NCI-H2081 (cell line): ENCODE results near the gene RNF149.
"Not testable (repeated sequence)": the region's sequence is repeated elsewhere in the genome, so short reads cannot be mapped to it uniquely, and the experiment has no call there.

Source experiments
- DNase-seq, 2 experiments: peaks; one replicate each; lab custom pipeline; 2025; lab: John Stamatoyannopoulos, UW

RNF149 gene

DNA sequence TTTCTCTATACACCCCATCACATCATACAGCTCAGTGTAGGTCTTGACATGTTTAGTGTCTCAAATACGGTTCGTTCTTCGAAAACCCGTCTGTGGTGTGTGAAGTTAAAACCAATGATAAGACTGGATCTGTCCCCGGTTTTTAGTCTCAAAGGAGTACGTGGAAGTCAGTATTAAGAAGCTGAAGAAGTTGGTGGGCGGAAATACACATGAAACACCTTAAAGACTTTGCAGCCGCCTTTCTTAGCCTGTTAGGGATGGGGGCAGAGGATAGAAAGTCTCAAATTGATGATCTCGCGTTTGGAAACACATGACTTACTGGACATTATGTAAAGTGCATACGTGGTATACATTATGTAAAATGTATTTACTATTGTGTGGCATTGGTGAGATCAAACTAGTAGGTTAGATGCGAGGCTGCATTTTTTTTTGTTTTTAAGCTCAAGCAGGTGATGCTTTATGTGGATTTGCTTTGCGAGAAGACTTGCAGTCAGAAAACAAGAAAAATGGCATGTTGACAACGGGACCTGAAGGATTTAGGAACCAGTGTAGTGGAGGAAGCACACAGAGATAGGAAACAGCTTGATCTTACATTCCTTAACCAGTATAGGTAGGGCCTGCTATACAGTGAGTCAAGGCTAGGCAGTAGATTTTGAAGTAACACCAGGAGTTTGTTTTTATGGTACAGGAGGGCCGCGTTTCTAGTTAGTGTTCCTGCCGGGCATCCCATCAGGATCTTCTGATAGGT lies 54.6 kb downstream of the RNF149 start:
- DNase-seq = no peak

DNA sequence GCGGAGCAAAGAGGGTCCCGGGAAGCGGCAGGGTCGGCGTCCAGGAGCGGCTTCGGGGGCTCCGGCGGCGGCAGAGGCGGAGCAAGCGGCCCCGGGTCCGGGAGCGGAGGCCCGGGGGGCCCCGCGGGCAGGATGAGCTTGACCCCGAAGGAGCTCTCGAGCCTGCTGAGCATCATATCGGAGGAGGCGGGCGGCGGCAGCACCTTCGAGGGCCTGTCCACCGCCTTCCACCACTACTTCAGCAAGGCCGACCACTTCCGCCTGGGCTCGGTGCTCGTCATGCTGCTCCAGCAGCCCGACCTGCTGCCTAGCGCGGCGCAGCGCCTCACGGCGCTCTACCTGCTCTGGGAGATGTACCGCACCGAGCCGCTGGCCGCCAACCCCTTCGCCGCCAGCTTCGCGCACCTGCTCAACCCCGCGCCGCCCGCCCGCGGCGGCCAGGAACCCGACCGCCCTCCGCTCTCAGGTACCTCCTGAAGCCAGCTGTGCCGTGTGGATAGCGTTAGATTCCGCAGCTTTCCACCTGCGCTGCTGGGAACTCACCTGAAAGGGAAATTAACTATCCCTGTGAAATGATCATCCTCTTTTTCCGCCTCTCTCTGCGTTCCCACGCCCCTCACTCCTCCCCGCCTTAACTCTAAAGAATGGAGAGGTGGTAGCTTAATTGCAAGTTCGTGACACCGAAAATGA lies 55.3 kb downstream of the RNF149 start:
- peak; percentile 28 to 53 for DNase-seq

- peak; percentile 96 to 98 for DNase-seq
Measured at GRCh38 chr2:101252408-101253012, 56.0 kb downstream of the RNF149 start, which contains the start of gene CNOT11. Gene CNOT11 (plus strand): TSS chr2:101252886. CDS start chr2:101252965, 79 bp downstream.

DNA sequence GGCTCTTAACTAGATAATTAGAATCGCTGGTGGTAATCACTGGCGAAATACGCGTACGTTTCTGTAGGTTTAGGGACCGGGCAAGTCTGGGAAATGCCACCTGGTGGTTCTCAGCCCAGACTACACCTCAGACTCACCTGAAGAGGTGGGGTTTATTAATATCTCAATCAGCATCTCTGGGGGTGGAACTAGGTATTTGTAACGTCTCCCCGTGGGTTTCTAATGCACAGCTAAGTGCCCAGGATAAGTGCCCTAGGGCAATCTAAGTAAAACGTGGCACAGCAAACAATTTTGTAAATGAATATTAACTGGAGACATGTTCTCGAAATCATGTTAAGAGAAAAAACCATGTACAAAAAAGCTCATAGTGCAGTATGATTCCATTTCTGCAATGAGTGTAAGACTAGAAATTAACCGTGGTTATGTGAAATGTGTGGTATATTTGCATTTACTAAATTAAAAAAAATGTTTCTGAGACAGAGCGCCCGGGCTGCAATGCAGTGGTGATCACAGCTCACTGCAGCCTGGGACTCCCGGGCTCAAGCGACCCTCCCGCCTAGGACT lies 56.6 kb downstream of the RNF149 start:
- peak; percentile 58 to 72 for DNase-seq

GRCh38 chr2:101251246-101251781 lies 57.2 kb downstream of the RNF149 start:
- not testable (repeated sequence) for DNase-seq

- DNase-seq = no peak
Measured at GRCh38 chr2:101249826-101250225, 58.7 kb downstream of the RNF149 start.

DNA sequence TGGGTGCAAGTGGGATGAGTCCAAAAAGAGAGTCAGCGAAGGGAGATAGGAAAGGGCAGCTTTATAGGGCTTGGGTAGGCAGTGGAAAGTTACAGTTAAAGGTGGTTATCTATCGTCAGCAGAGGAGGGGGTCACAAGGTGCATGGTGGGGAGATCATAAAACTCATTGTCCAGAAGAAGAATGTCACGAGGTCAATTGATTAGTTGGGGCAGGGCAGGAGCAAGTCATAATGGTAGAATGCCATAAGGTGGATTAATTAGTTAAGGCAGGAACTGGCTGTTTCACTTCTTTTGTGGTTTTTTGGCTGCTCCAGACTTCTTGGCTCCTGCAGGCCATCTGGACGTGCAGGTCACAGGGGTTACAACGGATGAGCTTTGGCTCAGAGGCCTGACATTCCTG lies 59.7 kb downstream of the RNF149 start:
- not testable (repeated sequence) for DNase-seq

- DNase-seq = not testable (repeated sequence)
Measured at GRCh38 chr2:101245468-101245867, 63.0 kb downstream of the RNF149 start.

GRCh38 chr2:101244899-101245298 lies 63.6 kb downstream of the RNF149 start:
- DNase-seq = not testable (repeated sequence)

GRCh38 chr2:101244373-101244772 lies 64.1 kb downstream of the RNF149 start:
- not testable (repeated sequence) for DNase-seq

- DNase-seq = no peak
Measured at GRCh38 chr2:101241158-101241557, 67.3 kb downstream of the RNF149 start.

GRCh38 chr2:101240694-101241093 lies 67.8 kb downstream of the RNF149 start:
- DNase-seq = not testable (repeated sequence)

- DNase-seq = not testable (repeated sequence)
Measured at GRCh38 chr2:101239760-101240118, 68.8 kb downstream of the RNF149 start.

DNA sequence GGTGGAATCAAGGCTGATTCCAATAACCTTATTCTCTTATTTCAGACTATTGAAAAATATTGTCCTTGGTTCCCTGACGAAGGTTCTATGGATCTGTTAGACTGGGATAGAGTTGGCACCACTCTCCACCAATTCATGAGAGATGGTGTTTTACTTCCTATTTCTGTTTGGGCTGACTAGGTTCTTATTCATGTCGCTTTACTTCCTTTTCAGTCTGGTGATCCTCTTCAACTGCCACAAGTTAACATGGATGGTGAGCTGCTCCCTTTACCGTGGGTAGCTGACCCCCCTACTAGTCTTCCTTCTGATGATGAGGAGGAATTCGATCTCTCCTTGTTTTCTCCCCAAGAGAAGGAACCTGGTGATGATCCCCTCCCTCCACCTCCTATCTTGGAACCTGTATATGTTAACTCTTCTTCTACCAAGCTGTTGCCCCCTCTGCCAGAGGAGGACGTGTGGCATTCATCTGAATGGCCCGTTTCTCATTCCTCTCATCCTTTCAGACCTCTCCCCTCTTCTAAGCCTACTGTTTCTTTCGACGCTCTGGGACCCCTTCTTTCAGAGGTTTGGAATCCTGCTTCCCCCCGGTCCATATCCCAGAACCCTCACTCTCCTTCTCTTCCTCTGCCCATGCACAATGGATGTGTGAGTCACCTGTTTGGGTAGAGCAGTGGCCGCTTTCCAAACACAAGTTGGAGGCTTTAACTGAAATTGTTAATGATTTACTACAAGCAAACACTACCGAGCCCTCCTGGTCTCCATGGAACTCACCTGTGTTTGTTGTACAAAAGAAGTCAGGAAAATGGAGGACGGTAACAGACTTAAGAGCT lies 69.4 kb downstream of the RNF149 start:
- DNase-seq = no peak

DNA sequence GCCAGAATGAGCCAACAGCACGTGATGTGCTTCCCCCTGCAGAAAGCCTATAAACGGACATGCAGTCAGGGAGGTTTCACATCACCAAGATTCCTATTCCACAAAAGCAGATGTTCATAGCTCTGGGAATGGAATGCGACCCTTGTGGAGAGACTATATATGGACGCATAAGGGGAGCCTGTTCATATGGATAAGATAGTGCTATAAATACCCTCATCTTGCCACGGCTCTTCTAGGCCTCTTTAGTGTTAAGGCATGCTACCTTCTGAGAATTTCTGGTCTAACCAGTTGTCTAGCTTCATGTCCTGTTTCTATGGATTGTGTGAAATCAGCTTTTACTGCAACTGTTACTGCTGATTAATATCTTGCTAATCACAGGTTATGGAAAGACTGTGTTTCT lies 70.6 kb downstream of the RNF149 start:
- not testable (repeated sequence) for DNase-seq

GRCh38 chr2:101235956-101236355 lies 72.5 kb downstream of the RNF149 start:
- DNase-seq = not testable (repeated sequence)

- no peak for DNase-seq
Measured at GRCh38 chr2:101234169-101234938, 74.1 kb downstream of the RNF149 start.

- DNase-seq = no peak
Measured at GRCh38 chr2:101232770-101233169, 75.7 kb downstream of the RNF149 start.

GRCh38 chr2:101231937-101232730 lies 76.4 kb downstream of the RNF149 start:
- no peak for DNase-seq

DNA sequence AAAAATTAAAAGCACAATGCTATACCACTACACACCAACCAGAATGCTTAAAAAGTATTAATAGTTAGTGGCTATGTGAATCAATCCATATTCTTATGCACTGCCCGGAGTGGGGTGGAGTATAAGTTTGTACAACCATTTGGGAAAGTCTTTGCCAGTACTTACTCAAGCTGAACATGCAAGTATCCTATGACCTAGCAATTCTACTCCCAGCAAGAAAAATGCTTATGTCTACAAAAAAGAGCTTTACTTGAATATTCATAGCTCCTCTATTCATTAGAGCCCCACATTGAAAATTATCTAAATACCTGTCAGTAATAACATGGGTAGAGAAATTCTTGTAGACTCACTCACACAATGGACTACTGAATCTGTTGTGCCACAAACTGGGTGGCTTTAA lies 77.3 kb downstream of the RNF149 start:
- no peak for DNase-seq
